NT2/D1 (cell line): ENCODE results near the gene TCF4.

ENCODE experiments used
- SUZ12 ChIP-seq: IDR thresholded peaks from 2 replicates; pipeline ENCODE4 v1.6.1; 2011; ENCODE audit not compliant: insufficient read length, insufficient read depth; ENCODE audit errors: extremely low read depth
- ZNF274 ChIP-seq: IDR thresholded peaks from 2 replicates; pipeline ENCODE4 v1.6.1; 2011; ENCODE audit warnings: mild to moderate bottlenecking, low read depth, low read length

GRCh38 chr18:55530166-55530565 lies 57.8 kb downstream of the TCF4 start:
- no peak for TF ChIP-seq ZNF274
- TF ChIP-seq SUZ12 = no peak
